Epithelial cell of esophagus (primary cell): ENCODE measurements around the gene DAB1.

Source experiments
- DNase-seq: peaks from one replicate; pipeline ENCODE4 v3.0.0; 2010; ENCODE audit warnings: low read depth
- H3K4me3 ChIP-seq: 2 replicates; pipeline ENCODE4 v1.5.1; 2011; ENCODE audit warnings: mild to moderate bottlenecking, low read length, control low read depth
- CTCF ChIP-seq: IDR thresholded peaks from 2 replicates; pipeline ENCODE4 v1.5.1; 2011; ENCODE audit warnings: low read depth, mild to moderate bottlenecking, low read length, control low read depth, inconsistent platforms; ENCODE audit not compliant: insufficient read depth; ENCODE audit errors: missing control alignments

DAB1 gene

DNA sequence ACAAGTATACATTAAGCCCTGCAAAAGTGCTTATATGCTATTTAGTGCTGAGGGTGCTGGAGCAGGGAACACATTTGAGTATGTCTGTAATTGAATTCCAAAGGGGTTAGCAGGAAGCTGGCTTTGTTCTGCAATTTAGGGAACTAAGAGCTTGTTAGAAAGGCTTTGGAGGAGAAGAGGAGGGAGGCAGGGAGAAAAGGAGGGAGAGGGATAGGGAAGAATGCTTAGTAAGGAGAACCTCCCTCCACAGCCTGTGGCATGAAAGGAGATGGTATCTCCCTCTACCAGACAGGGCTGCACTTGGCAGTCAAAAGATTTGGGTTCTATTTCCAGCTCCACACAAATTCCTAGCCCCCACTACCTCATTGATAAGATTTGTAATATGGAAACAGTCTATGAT is 217.8 kb downstream of the DAB1 start:
- no peak for TF ChIP-seq CTCF
- no peak overlapping the region for H3K4me3 ChIP-seq
- no peak for DNase-seq

DNA sequence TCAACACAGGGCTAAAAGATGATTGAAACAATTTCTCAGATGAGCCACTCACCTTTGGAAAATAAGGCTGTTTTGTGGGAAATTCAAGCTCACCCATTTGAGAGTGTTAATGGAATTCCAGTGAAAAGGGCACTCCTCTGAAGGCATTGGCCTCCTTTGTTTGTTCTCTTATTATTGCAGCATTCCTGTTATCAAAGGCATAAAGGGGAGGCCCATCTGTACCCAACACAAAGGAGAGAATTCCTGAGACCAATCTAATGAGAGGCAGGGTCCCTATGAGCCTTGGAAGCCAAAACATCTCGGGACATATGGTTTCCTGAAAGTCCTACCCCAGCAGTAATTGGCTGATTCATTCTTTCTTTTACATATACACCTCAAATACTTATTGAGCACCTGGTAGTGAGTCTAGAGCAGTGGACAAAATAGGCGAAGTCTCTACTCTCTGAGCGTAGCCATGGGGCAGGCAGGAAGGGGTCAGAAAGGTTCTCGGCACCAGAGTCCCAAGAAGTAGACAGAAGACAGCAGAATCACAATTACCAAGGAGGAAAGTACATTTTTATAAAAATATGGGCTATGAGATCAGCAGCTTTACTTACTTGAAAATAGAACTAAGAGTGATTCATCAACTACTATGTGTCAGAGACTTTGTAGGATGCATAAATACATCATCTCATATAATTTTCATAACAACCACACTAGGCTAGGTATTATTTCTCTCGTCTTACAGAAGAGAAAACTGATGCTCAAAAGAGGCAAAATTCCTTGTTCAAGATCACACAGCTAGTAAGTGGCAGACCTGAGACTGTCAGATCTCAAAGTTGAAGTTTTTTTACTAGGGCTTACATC is 218.7 kb downstream of the DAB1 start:
- no peak for TF ChIP-seq CTCF
- peak; percentile 33 for DNase-seq
- no peak overlapping the region for H3K4me3 ChIP-seq

GRCh38 chr1:57204091-57204490 is 219.8 kb downstream of the DAB1 start:
- no peak for TF ChIP-seq CTCF
- H3K4me3 ChIP-seq: no peak overlapping the region
- DNase-seq: peak; percentile 14

GRCh38 chr1:57202241-57202640 is 221.6 kb downstream of the DAB1 start:
- H3K4me3 ChIP-seq: no peak overlapping the region
- DNase-seq: no peak
- no peak for TF ChIP-seq CTCF

- no peak for DNase-seq
- no peak for TF ChIP-seq CTCF
- no peak overlapping the region for H3K4me3 ChIP-seq
These were observed 224.9 kb downstream of the DAB1 start for GRCh38 chr1:57198912-57199311.

GRCh38 chr1:57195436-57195941 is 228.4 kb downstream of the DAB1 start:
- no peak for DNase-seq
- TF ChIP-seq CTCF: no peak
- H3K4me3 ChIP-seq: no peak overlapping the region

- no peak overlapping the region for H3K4me3 ChIP-seq
- DNase-seq: peak; percentile 9
- TF ChIP-seq CTCF: no peak
These were observed 231.6 kb downstream of the DAB1 start for GRCh38 chr1:57192222-57192621.
